ENCODE data around the gene CFAP221. TPM values are rescaled to one million over a fixed set of nuclear protein-coding genes. Genes with fewer than 3 reads are reported as not detected.

CFAP221 gene
- total and polyA plus RNA-seq, 12 donors: 0.14 to 2.5 (median 1.4) TPM; not detected in 1

DNA sequence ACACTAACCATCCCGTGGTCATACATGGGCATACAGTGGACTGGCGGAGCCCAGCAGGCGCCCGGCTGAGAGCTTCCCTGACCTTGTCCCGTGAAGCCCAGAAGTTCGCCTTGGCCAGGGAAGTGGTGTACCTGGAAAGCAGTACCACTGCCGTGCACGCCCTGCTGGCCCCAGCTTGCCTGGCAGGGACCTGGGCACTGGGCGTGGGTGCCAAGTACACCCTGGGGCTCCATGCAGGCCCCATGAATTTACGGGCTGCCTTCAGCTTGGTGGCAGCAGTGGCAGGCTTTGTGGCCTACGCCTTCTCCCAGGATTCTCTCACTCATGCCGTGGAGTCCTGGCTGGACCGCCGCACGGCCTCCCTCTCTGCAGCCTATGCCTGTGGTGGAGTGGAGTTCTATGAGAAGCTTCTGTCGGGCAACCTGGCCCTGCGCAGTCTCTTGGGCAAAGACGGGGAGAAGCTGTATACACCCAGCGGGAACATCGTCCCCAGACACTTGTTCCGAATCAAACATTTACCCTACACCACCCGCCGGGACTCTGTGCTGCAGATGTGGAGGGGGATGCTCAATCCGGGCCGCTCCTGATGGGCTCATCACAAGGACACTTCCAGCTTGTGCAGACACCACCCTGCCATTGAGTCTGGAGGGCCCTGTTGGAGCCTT lies 137.1 kb downstream of the CFAP221 start:
- no peak overlapping the region for H3K4me3 ChIP-seq
- H3K27me3 ChIP-seq: no peaks in the 10 kb centered on the region
- TF ChIP-seq, protein P1, sequence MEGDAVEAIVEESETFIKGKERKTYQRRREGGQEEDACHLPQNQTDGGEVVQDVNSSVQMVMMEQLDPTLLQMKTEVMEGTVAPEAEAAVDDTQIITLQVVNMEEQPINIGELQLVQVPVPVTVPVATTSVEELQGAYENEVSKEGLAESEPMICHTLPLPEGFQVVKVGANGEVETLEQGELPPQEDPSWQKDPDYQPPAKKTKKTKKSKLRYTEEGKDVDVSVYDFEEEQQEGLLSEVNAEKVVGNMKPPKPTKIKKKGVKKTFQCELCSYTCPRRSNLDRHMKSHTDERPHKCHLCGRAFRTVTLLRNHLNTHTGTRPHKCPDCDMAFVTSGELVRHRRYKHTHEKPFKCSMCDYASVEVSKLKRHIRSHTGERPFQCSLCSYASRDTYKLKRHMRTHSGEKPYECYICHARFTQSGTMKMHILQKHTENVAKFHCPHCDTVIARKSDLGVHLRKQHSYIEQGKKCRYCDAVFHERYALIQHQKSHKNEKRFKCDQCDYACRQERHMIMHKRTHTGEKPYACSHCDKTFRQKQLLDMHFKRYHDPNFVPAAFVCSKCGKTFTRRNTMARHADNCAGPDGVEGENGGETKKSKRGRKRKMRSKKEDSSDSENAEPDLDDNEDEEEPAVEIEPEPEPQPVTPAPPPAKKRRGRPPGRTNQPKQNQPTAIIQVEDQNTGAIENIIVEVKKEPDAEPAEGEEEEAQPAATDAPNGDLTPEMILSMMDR (IDR thresholded peaks at IDR 0.05): no peak
- no peaks in the 10 kb centered on the region for H3K9me3 ChIP-seq
- peaks cover 0 to 13% (median 9%) of the 10 kb centered on the region in 9 donors for H3K4me1 ChIP-seq
- H3K36me3 ChIP-seq: peaks cover 0 to 15% (median 0%) of the 10 kb centered on the region in 9 donors
- intact Hi-C loops (cut with DNase I): no loop called here
- no peak for ATAC-seq
- H3K27ac ChIP-seq: no peak overlapping the region
- WGBS, 2 donors: 92 to 97% methylated on average over 24 to 25 of the region's 25 CpGs
- DNase-seq: no peak

DNA sequence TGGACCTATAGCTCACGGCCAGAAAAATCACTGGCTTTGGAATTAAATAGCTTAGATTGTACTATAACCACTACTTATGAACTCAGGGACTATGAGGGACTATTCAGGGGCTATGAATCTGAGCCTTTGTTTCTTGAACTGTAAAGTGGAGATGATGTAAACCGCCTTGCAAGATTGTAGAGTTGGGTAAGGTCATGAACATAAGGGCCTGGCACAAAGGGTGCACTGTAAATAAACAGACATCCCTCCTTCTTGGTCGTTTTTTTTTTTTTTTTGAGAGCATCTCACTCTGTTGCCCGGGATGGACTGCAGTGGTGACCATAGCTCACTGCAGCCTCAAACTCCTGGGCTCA lies 137.6 kb downstream of the CFAP221 start:
- 65 to 68% methylated on average over 4 of the region's 4 CpGs for WGBS, 2 donors
- intact Hi-C loops (cut with DNase I): no loop called here
- no peak for ATAC-seq

GRCh38 chr2:119682578-119682977 lies 138.3 kb downstream of the CFAP221 start:
- 85 to 93% methylated on average over 8 of the region's 8 CpGs for WGBS, 2 donors
- intact Hi-C loops (cut with DNase I): no loop called here
- Histone ChIP-seq H3K9me3 (no peaks in the 10 kb centered on the region), H3K27ac (no peak overlapping the region), H3K27me3 (no peaks in the 10 kb centered on the region), H3K36me3 (peaks cover 0 to 22% (median 0%) of the 10 kb centered on the region in 9 donors), H3K4me1 (peaks cover 0 to 13% (median 9%) of the 10 kb centered on the region in 9 donors), H3K4me3 (no peak overlapping the region)
- DNase-seq: no peak
- no peak for ATAC-seq
- TF ChIP-seq, protein P1 (IDR thresholded peaks at IDR 0.05): no peak

More for the DNA sequence above, 137.6 kb downstream of the CFAP221 start:
- Histone ChIP-seq H3K9me3 (no peaks in the 10 kb centered on the region), H3K27ac (no peak overlapping the region), H3K4me1 (peaks cover 0 to 13% (median 9%) of the 10 kb centered on the region in 9 donors), H3K27me3 (no peaks in the 10 kb centered on the region), H3K36me3 (peaks cover 0 to 15% (median 0%) of the 10 kb centered on the region in 9 donors), H3K4me3 (no peak overlapping the region)
- DNase-seq: no peak
- TF ChIP-seq, protein P1 (IDR thresholded peaks at IDR 0.05): no peak

- TF ChIP-seq, protein P1 (IDR thresholded peaks at IDR 0.05): no peak
- Histone ChIP-seq H3K4me3 (no peak overlapping the region), H3K27me3 (no peaks in the 10 kb centered on the region), H3K36me3 (peaks cover 0 to 26% (median 0%) of the 10 kb centered on the region in 9 donors), H3K9me3 (no peaks in the 10 kb centered on the region), H3K27ac (no peak overlapping the region), H3K4me1 (peaks cover 0 to 13% (median 9%) of the 10 kb centered on the region in 9 donors)
- 90 to 92% methylated on average over 7 of the region's 7 CpGs for WGBS, 2 donors
- intact Hi-C loops (cut with DNase I): no loop called here
- ATAC-seq (no peak), DNase-seq (no peak)
Observed at GRCh38 chr2:119683074-119683712, 138.9 kb downstream of the CFAP221 start.

Measured in heart right ventricle (tissue), 16 donors.